ENCODE data around the gene ANKRD9.
A peak's percentile ranks its signal among the peaks of the same experiment; 100 is the strongest.

DNA sequence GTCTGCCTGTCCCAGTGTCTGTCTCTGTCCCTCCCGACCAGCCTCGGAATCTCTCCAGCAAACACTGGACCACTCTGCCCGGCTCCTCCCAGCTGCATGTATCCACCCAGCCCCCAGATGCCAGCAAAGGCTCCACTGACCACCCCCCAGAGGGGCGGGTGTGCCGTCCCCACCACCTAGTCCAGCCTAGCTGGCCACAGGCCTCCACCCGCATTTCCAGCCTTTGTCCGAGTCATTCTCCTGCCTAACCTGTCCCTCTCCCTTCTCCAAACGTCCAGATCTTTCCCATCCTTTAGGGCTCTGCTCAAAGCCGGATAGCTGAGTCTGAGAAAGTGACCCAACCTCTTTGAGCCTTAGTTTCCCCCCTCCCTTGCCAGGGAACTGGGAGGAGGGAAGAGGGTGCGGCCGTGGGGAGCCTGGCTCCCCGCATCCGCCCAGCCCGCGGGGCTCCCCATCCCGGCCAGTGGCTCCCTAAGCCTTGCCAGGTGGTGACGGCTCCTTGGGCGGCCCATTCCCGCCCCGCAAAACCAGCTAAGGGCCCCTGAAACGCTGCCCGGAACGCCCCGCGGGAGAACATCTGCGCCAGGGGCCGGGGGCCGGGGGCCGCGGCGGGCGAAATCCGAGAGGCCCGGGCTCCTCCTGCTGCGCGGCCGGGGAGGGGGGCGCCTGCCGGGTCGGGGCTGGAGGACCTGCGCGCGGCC is 34.6 kb upstream of the ANKRD9 start:
- TF ChIP-seq, protein P1, sequence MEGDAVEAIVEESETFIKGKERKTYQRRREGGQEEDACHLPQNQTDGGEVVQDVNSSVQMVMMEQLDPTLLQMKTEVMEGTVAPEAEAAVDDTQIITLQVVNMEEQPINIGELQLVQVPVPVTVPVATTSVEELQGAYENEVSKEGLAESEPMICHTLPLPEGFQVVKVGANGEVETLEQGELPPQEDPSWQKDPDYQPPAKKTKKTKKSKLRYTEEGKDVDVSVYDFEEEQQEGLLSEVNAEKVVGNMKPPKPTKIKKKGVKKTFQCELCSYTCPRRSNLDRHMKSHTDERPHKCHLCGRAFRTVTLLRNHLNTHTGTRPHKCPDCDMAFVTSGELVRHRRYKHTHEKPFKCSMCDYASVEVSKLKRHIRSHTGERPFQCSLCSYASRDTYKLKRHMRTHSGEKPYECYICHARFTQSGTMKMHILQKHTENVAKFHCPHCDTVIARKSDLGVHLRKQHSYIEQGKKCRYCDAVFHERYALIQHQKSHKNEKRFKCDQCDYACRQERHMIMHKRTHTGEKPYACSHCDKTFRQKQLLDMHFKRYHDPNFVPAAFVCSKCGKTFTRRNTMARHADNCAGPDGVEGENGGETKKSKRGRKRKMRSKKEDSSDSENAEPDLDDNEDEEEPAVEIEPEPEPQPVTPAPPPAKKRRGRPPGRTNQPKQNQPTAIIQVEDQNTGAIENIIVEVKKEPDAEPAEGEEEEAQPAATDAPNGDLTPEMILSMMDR (conservative IDR thresholded peaks at IDR 0.05; ENCODE audit: low read depth in 2 of 2): no peak
- TF ChIP-seq JUNB (IDR thresholded peaks at IDR 0.05; ENCODE audit: unreplicated experiment) (no peak), EZH2 (IDR thresholded peaks at IDR 0.05; ENCODE audit: low read depth, unreplicated experiment) (peak; percentile 29), EZH2phosphoT487 (IDR thresholded peaks at IDR 0.05; ENCODE audit: unreplicated experiment) (no peak), POLR2AphosphoS5 (IDR thresholded peaks at IDR 0.05; ENCODE audit: low read depth) (no peak), NANOG (IDR thresholded peaks at IDR 0.05; ENCODE audit: borderline replicate concordance) (no peak), ZNF331 (CRISPR knock-in tag; IDR thresholded peaks at IDR 0.05; ENCODE audit: low read depth) (no peak), CREB1 (CRISPR knock-in tag; IDR thresholded peaks at IDR 0.05; ENCODE audit: low read depth) (no peak), ZNF114 (CRISPR knock-in tag; IDR thresholded peaks at IDR 0.05) (no peak), STAT1 (IDR thresholded peaks at IDR 0.05; ENCODE audit: unreplicated experiment) (no peak)
- TF ChIP-seq, protein P2, sequence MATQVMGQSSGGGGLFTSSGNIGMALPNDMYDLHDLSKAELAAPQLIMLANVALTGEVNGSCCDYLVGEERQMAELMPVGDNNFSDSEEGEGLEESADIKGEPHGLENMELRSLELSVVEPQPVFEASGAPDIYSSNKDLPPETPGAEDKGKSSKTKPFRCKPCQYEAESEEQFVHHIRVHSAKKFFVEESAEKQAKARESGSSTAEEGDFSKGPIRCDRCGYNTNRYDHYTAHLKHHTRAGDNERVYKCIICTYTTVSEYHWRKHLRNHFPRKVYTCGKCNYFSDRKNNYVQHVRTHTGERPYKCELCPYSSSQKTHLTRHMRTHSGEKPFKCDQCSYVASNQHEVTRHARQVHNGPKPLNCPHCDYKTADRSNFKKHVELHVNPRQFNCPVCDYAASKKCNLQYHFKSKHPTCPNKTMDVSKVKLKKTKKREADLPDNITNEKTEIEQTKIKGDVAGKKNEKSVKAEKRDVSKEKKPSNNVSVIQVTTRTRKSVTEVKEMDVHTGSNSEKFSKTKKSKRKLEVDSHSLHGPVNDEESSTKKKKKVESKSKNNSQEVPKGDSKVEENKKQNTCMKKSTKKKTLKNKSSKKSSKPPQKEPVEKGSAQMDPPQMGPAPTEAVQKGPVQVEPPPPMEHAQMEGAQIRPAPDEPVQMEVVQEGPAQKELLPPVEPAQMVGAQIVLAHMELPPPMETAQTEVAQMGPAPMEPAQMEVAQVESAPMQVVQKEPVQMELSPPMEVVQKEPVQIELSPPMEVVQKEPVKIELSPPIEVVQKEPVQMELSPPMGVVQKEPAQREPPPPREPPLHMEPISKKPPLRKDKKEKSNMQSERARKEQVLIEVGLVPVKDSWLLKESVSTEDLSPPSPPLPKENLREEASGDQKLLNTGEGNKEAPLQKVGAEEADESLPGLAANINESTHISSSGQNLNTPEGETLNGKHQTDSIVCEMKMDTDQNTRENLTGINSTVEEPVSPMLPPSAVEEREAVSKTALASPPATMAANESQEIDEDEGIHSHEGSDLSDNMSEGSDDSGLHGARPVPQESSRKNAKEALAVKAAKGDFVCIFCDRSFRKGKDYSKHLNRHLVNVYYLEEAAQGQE (IDR thresholded peaks at IDR 0.05; ENCODE audit: unreplicated experiment): no peak
- TF ChIP-seq, protein P3, sequence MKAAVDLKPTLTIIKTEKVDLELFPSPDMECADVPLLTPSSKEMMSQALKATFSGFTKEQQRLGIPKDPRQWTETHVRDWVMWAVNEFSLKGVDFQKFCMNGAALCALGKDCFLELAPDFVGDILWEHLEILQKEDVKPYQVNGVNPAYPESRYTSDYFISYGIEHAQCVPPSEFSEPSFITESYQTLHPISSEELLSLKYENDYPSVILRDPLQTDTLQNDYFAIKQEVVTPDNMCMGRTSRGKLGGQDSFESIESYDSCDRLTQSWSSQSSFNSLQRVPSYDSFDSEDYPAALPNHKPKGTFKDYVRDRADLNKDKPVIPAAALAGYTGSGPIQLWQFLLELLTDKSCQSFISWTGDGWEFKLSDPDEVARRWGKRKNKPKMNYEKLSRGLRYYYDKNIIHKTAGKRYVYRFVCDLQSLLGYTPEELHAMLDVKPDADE (IDR thresholded peaks at IDR 0.05): no peak

Measured in GM23338 (cell line).